Measurements from ENCODE around the gene CXCL17.

CXCL17 gene

DNA sequence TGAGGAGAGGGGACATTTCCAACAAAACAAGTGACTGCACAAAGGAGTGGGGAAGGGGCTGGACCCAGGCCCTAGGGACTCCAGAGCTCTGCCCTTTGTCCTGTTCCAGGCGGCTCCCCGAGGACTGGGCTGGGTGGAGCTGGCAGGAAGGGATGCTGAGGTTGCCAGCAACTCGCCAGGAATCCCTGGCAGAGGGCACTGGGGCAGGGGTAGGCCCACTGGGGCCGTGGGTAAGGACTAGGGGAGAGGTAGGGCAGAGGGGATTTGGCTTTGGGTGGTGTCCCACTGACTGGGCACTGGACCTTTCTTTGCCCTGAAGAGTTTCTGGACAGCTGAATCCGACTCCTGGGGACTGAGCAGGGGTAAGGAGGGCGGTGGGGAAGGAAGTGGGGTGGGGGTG, 23.4 kb downstream of the CXCL17 start:
- Histone ChIP-seq H3K9ac (ENCODE audit: low read length) (no peak overlapping the region), H3K27me3 (ENCODE audit: control insufficient read depth, insufficient read depth, low read length) (no peaks in the 10 kb centered on the region), H3K4me1 (ENCODE audit: control insufficient read depth, insufficient read depth, low read length) (peaks cover 5% of the 10 kb centered on the region), H3K36me3 (ENCODE audit: control insufficient read depth, insufficient read depth, low read length) (no peaks in the 10 kb centered on the region), H3K4me3 (ENCODE audit: low read length) (no peak overlapping the region), H3K27ac (ENCODE audit: low read depth, low read length) (no peak overlapping the region)

DNA sequence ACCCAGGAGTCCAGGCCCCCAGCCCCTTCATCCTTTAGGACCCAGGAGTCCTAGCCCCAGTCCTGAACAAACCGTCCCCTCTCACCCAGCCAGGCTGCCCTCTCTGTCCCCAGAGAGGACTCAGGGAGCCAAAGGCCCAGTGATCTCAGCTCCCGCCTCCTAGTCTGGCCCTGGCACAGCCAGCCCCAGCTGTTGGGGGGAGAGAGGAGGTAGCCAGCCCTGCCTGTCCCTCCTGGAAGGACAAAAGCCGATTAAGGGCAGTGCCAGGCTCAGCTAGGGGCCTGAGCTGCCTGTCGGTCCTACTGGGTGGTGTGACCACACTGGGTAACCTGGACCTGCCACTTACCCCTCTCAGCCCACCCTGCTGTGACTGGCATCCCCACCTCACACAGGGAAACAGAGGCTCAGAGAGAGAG, 30.1 kb downstream of the CXCL17 start:
- no peak overlapping the region for H3K9ac ChIP-seq (ENCODE audit: low read length)
- H3K4me1 ChIP-seq (ENCODE audit: control insufficient read depth, insufficient read depth, low read length): no peaks in the 10 kb centered on the region
- H3K27ac ChIP-seq (ENCODE audit: low read depth, low read length): no peak overlapping the region
- H3K36me3 ChIP-seq (ENCODE audit: control insufficient read depth, insufficient read depth, low read length): no peaks in the 10 kb centered on the region
- H3K27me3 ChIP-seq (ENCODE audit: control insufficient read depth, insufficient read depth, low read length): no peaks in the 10 kb centered on the region
- no peak overlapping the region for H3K4me3 ChIP-seq (ENCODE audit: low read length)

DNA sequence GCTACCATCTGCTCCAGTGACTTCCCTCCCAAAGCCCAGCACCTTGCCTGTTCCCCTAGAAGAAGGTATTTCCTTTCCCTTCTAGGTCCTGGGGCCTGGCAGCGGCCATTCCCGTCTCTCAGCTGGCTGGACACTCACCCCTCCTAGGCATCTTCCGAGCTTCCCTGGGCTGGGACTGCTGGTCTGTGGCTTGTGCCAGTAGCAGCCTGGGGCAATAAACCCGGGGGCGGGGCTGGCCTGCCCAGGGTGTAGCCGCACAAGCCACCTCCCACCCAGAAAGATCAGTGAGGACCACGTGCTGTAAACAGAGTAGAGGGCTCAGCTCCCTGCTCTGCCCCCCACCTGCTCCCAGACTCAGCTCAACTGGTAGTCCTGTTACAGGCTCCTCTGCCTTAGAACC, 30.5 kb downstream of the CXCL17 start:
- Histone ChIP-seq H3K4me3 (ENCODE audit: low read length) (no peak overlapping the region), H3K27ac (ENCODE audit: low read depth, low read length) (no peak overlapping the region), H3K4me1 (ENCODE audit: control insufficient read depth, insufficient read depth, low read length) (no peaks in the 10 kb centered on the region), H3K9ac (ENCODE audit: low read length) (no peak overlapping the region), H3K36me3 (ENCODE audit: control insufficient read depth, insufficient read depth, low read length) (no peaks in the 10 kb centered on the region), H3K27me3 (ENCODE audit: control insufficient read depth, insufficient read depth, low read length) (no peaks in the 10 kb centered on the region)

DNA sequence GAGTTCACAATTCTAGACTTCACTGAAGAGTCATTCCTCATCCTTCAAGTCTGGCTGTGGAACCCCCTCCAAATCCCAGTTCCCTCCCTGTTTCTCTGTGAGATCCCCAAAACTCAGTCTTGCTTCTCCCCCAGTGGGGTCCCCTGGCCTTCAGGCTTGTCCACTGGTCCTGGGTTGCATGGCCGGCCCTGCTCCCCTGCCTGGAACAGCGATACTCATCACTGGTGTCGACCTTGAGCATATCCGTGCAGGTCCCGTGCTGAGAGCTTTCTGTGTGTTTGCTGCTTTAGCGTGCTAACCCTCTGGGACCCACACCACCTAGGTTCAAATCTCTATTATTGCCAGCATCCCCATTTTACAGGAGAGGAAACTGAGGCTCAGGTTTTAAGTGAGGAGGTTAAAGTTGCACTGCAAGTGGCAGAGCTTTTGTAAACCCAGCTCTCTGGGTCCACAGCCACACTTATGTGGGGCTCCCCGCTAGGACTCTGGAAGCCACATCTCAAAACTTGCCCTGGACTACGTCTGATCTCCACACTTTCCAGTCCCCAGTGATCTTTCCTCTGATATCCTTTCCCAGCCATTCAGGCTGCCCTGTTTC, 31.1 kb downstream of the CXCL17 start:
- no peak overlapping the region for H3K4me3 ChIP-seq (ENCODE audit: low read length)
- H3K9ac ChIP-seq (ENCODE audit: low read length): no peak overlapping the region
- H3K36me3 ChIP-seq (ENCODE audit: control insufficient read depth, insufficient read depth, low read length): no peaks in the 10 kb centered on the region
- H3K4me1 ChIP-seq (ENCODE audit: control insufficient read depth, insufficient read depth, low read length): no peaks in the 10 kb centered on the region
- no peak overlapping the region for H3K27ac ChIP-seq (ENCODE audit: low read depth, low read length)
- no peaks in the 10 kb centered on the region for H3K27me3 ChIP-seq (ENCODE audit: control insufficient read depth, insufficient read depth, low read length)

DNA sequence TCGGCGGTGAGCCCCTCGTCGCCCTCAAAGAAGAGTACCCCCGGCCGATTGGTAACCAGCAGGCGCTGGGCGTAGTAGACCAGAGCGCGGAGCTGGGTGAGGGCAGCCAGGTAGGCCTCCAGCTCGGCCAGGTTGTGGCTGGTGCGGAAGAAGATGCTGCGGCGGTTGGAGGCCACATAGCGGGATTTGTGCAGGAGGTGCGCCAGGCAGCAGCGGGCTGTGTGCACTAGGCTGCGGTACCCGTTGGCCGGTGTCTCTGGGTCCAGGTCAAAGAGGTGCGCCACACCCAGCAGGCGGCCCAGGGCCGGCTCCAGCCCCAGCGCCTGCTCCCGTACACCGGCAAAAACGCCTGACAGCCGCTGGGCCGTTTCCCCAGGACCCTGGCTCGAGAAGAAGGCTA, 32.4 kb downstream of the CXCL17 start:
- H3K27ac ChIP-seq (ENCODE audit: low read depth, low read length): no peak overlapping the region
- H3K4me1 ChIP-seq (ENCODE audit: control insufficient read depth, insufficient read depth, low read length): no peaks in the 10 kb centered on the region
- no peak overlapping the region for H3K9ac ChIP-seq (ENCODE audit: low read length)
- H3K27me3 ChIP-seq (ENCODE audit: control insufficient read depth, insufficient read depth, low read length): no peaks in the 10 kb centered on the region
- H3K4me3 ChIP-seq (ENCODE audit: low read length): no peak overlapping the region
- H3K36me3 ChIP-seq (ENCODE audit: control insufficient read depth, insufficient read depth, low read length): no peaks in the 10 kb centered on the region

DNA sequence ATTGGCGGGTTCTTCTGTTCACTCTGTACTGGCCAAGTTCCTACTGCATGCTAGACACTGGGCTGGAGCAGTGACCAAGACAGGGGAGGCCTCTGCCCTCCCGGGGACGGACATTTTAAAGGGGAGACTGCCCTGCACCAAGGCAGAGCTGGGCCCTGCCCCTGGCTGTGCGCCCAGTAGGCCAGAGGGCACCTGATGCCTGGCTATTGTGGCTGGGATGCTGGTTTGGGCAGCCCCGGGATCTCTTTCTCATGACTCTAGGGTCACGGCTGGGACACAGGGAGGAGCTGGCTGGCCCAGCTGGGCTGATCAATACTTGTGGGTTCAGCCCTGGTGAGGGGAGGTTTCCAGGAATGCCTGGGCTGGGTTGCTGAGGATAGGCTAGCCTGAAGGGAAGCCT, 33.3 kb downstream of the CXCL17 start:
- Histone ChIP-seq H3K9ac (ENCODE audit: low read length) (no peak overlapping the region), H3K4me3 (ENCODE audit: low read length) (no peak overlapping the region), H3K4me1 (ENCODE audit: control insufficient read depth, insufficient read depth, low read length) (no peaks in the 10 kb centered on the region), H3K36me3 (ENCODE audit: control insufficient read depth, insufficient read depth, low read length) (no peaks in the 10 kb centered on the region), H3K27ac (ENCODE audit: low read depth, low read length) (no peak overlapping the region), H3K27me3 (ENCODE audit: control insufficient read depth, insufficient read depth, low read length) (no peaks in the 10 kb centered on the region)

DNA sequence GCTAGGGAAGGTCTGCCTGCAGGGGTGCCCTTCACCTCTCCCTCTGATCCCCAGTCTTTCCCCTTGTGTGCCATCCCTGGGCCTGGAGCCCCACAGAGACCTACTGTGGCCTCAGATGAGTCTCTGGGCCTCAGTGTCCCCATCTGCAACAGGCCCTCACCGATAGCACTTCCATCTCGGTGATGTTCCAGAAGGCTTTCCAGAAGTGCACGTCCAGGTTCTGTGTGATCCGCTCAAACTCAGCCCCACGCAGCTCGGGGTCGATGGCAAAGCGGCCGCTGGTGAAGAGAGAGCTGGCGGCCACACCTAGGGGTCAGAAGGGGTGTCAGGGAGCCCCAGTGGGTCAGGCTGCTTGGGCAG, 35.0 kb downstream of the CXCL17 start:
- Histone ChIP-seq H3K4me3 (ENCODE audit: low read length) (no peak overlapping the region), H3K4me1 (ENCODE audit: control insufficient read depth, insufficient read depth, low read length) (no peaks in the 10 kb centered on the region), H3K27ac (ENCODE audit: low read depth, low read length) (no peak overlapping the region), H3K36me3 (ENCODE audit: control insufficient read depth, insufficient read depth, low read length) (peaks cover 2% of the 10 kb centered on the region), H3K9ac (ENCODE audit: low read length) (no peak overlapping the region), H3K27me3 (ENCODE audit: control insufficient read depth, insufficient read depth, low read length) (no peaks in the 10 kb centered on the region)

DNA sequence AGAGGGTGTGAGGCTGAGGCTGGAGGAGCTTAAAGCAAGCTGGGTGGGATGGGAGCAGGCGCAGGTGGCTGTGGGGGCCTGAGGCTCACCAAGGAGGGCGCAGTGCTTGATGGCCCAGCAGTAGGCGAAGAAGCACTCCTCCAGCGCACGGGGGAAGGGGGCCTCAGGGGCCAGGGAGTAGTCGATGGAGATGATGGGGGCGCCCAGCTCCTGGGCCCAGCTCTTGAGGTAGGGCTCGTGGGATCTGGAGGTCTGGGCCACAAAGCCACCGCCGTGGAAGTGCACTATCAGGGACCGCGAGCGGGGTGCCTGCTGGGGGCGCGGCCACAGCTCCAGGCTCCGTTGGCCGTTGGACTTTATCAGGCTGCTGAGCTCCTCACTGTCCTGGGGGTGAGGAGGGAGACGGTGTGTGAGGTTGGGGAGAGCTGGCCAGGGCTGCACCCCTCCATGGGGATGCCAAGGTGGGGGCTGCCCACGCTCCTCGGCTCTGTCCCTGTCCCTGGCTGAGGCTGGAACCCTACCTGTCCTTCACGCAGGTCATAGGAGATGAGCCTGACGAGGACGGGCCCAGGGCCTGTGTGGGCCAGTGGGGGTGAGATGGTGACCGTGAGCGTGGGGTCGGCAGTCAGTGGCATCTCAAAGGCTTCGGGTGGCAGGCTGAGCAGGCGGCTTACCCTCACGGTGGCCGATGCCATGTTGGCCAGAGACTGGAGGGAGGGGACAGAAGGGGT, 35.5 kb downstream of the CXCL17 start:
- H3K9ac ChIP-seq (ENCODE audit: low read length): no peak overlapping the region
- peaks cover 2% of the 10 kb centered on the region for H3K36me3 ChIP-seq (ENCODE audit: control insufficient read depth, insufficient read depth, low read length)
- H3K27ac ChIP-seq (ENCODE audit: low read depth, low read length): no peak overlapping the region
- H3K27me3 ChIP-seq (ENCODE audit: control insufficient read depth, insufficient read depth, low read length): no peaks in the 10 kb centered on the region
- H3K4me3 ChIP-seq (ENCODE audit: low read length): no peak overlapping the region
- no peaks in the 10 kb centered on the region for H3K4me1 ChIP-seq (ENCODE audit: control insufficient read depth, insufficient read depth, low read length)

DNA sequence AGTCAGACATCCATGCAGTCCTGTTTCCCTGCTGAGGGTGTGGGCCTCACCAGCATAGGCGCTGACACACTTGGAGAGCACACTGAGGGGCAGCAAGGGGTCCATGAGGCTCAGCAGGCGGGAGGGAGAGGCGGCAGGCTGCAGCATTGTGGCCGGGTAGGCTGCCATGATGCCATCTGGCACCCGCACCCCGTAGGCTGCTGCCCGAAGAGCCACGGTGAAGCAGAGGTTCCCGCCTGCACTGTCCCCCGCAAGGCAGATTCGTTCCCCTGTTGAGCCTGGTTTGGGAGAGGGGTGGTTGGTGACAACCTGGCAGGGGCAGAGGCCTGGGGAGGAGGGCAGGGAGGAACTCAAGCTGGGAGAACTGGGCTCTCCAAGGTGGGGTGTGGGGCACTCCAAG, 36.6 kb downstream of the CXCL17 start:
- H3K27me3 ChIP-seq (ENCODE audit: control insufficient read depth, insufficient read depth, low read length): no peaks in the 10 kb centered on the region
- no peaks in the 10 kb centered on the region for H3K4me1 ChIP-seq (ENCODE audit: control insufficient read depth, insufficient read depth, low read length)
- no peak overlapping the region for H3K9ac ChIP-seq (ENCODE audit: low read length)
- no peak overlapping the region for H3K27ac ChIP-seq (ENCODE audit: low read depth, low read length)
- H3K4me3 ChIP-seq (ENCODE audit: low read length): no peak overlapping the region
- H3K36me3 ChIP-seq (ENCODE audit: control insufficient read depth, insufficient read depth, low read length): peaks cover 2% of the 10 kb centered on the region

DNA sequence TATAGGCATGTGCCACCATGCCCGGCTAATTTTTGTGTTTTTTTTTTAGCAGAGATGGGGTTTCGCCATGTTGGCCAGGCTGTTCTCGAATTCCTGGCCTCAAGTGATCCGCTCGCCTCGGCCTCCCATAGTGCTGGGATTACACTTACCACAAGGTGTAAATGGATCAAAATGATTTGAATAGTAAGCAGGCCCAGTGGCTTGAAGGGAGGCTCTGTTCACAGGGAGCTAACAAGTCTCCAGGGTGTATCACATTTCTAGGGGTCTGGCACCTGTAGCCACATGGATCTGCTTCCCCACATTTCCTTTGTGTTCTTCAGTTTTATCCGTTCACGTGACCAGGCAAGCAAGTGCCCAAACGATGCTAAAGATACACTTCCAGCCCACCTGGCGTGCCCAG, 39.2 kb downstream of the CXCL17 start:
- H3K4me1 ChIP-seq (ENCODE audit: control insufficient read depth, insufficient read depth, low read length): peaks cover 3% of the 10 kb centered on the region
- H3K27ac ChIP-seq (ENCODE audit: low read depth, low read length): no peak overlapping the region
- no peak overlapping the region for H3K4me3 ChIP-seq (ENCODE audit: low read length)
- no peak overlapping the region for H3K9ac ChIP-seq (ENCODE audit: low read length)
- H3K36me3 ChIP-seq (ENCODE audit: control insufficient read depth, insufficient read depth, low read length): peaks cover 2% of the 10 kb centered on the region
- H3K27me3 ChIP-seq (ENCODE audit: control insufficient read depth, insufficient read depth, low read length): no peaks in the 10 kb centered on the region

DNA sequence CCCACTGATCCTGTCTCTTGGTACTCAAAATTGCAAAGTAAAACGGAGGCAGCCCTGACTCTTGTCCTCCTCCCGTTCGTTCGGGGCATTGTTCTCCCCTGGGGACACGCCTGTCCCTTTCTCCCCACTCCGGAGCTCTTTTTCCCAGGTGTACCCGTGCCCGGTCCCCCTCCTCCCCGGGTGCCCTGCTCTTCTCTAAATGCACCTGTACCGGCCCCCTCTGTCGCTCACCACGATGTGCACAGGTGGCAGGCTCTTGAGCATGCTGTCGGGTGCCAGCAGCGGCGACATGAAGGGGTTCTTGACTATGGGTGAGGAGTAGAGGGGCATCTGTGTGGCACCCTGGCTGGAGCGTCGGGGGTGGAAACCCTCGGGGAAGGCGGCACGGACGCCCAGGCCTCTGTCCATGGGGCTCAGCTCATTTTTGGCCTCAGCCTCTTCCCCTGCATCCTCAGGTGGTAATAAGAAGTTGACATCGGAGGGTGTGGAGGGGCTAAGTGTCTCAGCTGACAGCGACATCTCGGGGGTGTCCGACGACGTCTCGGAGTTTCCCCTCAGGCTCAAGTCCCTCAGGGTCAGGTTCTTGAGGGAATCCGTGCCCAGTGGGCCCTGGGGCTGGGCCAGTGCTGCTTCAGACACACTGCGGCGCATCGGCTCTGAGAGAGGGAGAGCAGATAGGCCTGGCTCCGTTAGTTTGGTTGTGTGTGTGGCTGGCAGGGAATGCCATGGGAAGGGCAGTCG, 40.2 kb downstream of the CXCL17 start:
- Histone ChIP-seq H3K4me3 (ENCODE audit: low read length) (peak overlapping the region; percentile 15), H3K9ac (ENCODE audit: low read length) (no peak overlapping the region), H3K27me3 (ENCODE audit: control insufficient read depth, insufficient read depth, low read length) (no peaks in the 10 kb centered on the region), H3K36me3 (ENCODE audit: control insufficient read depth, insufficient read depth, low read length) (peaks cover 2% of the 10 kb centered on the region), H3K27ac (ENCODE audit: low read depth, low read length) (no peak overlapping the region), H3K4me1 (ENCODE audit: control insufficient read depth, insufficient read depth, low read length) (peaks cover 4% of the 10 kb centered on the region)

DNA sequence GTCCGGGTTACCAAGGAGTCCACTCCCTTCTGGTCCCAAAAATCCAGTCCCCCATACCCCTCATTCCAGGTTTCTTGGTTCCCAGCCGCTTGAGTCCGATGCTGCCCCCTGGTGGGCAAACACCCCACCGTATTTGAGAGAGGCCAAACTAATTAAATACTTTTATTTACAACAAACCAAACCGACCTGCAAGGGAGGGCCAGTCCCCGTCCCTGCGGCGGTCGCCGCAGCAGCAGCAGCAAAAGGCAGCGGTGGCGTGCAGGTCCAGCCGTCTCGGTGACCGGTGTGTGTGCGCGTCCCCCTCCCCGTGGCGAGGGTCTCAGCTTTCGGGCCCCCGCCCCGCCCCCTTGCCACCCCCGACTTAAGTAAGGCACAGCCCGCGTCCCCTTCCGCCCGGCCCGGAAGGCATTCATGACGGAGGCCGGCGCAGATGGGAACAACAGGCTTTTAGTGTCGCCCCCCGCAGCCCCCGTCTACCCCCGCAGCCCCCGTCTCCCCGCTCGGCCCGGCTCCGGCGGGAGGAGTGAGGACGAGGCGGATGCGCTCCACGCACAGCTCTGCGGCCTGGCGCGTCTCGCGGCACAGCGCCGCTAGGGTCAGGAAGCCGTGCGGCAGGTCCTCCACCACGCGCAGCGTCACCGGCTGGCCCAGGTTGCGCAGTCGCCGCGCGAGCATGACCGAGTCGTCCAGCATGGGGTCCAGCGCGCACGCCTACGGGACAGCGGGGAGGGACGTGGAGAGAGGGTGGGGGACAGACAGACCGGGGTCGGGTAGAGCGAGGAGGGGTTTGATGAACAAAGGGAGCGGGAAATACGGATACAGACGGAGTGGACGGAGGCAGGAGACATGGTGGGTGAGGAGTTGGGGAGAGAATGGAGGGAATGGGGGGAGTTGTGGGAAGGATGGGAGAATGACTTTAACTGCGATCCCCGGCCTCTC, 41.1 kb downstream of the CXCL17 start:
- Histone ChIP-seq H3K36me3 (ENCODE audit: control insufficient read depth, insufficient read depth, low read length) (peaks cover 2% of the 10 kb centered on the region), H3K4me1 (ENCODE audit: control insufficient read depth, insufficient read depth, low read length) (peaks cover 7% of the 10 kb centered on the region), H3K27me3 (ENCODE audit: control insufficient read depth, insufficient read depth, low read length) (no peaks in the 10 kb centered on the region), H3K4me3 (ENCODE audit: low read length) (peak overlapping the region; percentile 74), H3K9ac (ENCODE audit: low read length) (no peak overlapping the region), H3K27ac (ENCODE audit: low read depth, low read length) (no peak overlapping the region)
